ENCODE results near the gene LRG1.

- TF ChIP-seq, protein P1, sequence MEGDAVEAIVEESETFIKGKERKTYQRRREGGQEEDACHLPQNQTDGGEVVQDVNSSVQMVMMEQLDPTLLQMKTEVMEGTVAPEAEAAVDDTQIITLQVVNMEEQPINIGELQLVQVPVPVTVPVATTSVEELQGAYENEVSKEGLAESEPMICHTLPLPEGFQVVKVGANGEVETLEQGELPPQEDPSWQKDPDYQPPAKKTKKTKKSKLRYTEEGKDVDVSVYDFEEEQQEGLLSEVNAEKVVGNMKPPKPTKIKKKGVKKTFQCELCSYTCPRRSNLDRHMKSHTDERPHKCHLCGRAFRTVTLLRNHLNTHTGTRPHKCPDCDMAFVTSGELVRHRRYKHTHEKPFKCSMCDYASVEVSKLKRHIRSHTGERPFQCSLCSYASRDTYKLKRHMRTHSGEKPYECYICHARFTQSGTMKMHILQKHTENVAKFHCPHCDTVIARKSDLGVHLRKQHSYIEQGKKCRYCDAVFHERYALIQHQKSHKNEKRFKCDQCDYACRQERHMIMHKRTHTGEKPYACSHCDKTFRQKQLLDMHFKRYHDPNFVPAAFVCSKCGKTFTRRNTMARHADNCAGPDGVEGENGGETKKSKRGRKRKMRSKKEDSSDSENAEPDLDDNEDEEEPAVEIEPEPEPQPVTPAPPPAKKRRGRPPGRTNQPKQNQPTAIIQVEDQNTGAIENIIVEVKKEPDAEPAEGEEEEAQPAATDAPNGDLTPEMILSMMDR (IDR thresholded peaks at IDR 0.05): no peak
- no peak for TF ChIP-seq POLR2AphosphoS5 (IDR thresholded peaks at IDR 0.05)
These were observed 14.9 kb upstream of the LRG1 start for GRCh38 chr19:4554717-4555116.
